AG09309 (cell line): ENCODE results near the gene ZNF253.
"Not testable (repeated sequence)": the region's sequence is repeated elsewhere in the genome, so short reads cannot be mapped to it uniquely, and the experiment has no call there.

Experiments
- DNase-seq: peaks from one replicate; pipeline ENCODE4 v3.0.0-alpha.2; 2010; ENCODE audit warnings: low read depth
- H3K4me3 ChIP-seq: 2 replicates; pipeline ENCODE4 v1.5.1; 2011; ENCODE audit warnings: mild to moderate bottlenecking, low read depth, low read length, moderate library complexity; ENCODE audit not compliant: control insufficient read depth
- CTCF ChIP-seq: IDR thresholded peaks from 2 replicates; pipeline ENCODE4 v1.5.1; 2011; ENCODE audit warnings: mild to moderate bottlenecking, low read depth, low read length, inconsistent platforms; ENCODE audit not compliant: insufficient read depth, control insufficient read depth; ENCODE audit errors: missing control alignments

Gene ZNF253

GRCh38 chr19:19900139-19900728, 34.6 kb downstream of the ZNF253 start:
- no peak for TF ChIP-seq CTCF
- no peak for DNase-seq
- H3K4me3 ChIP-seq = peak overlapping the region; percentile 77

- peak; percentile 83 for DNase-seq
Measured at GRCh38 chr19:19900729-19901444, 35.2 kb downstream of the ZNF253 start, which contains the start of gene ZNF93. Gene ZNF93 (plus strand): TSS chr19:19900946. CDS start chr19:19901089, 143 bp downstream.

GRCh38 chr19:19907551-19907950, 41.9 kb downstream of the ZNF253 start:
- not testable (repeated sequence) for H3K4me3 ChIP-seq, DNase-seq

More at GRCh38 chr19:19900729-19901444, 35.2 kb downstream of the ZNF253 start, which contains the start of gene ZNF93:
- H3K4me3 ChIP-seq = peak within 1 kb of the TSS; percentile 77
- TF ChIP-seq CTCF = no peak

- H3K4me3 ChIP-seq = no peak overlapping the region
- TF ChIP-seq CTCF = no peak
- DNase-seq = no peak
Measured at GRCh38 chr19:19909654-19910053, 44.0 kb downstream of the ZNF253 start.

GRCh38 chr19:19911150-19911549, 45.5 kb downstream of the ZNF253 start:
- H3K4me3 ChIP-seq = no peak overlapping the region
- no peak for DNase-seq
- TF ChIP-seq CTCF = no peak

GRCh38 chr19:19914596-19914995, 48.9 kb downstream of the ZNF253 start:
- TF ChIP-seq CTCF = no peak
- DNase-seq = no peak
- H3K4me3 ChIP-seq = no peak overlapping the region

- peak; percentile 2 for TF ChIP-seq CTCF
- not testable (repeated sequence) for DNase-seq, H3K4me3 ChIP-seq
Measured at GRCh38 chr19:19930417-19930816, 64.7 kb downstream of the ZNF253 start.

GRCh38 chr19:19933432-19934314, 68.0 kb downstream of the ZNF253 start:
- not testable (repeated sequence) for DNase-seq, H3K4me3 ChIP-seq
